Osteocyte (in vitro differentiated cells): Measurements from ENCODE around the gene CHRM2. TPM values are rescaled to one million over a fixed set of nuclear protein-coding genes. Genes with fewer than 3 reads are reported as not detected.

Source experiments
- DNase-seq: peaks from one replicate; pipeline ENCODE4 v3.0.0; 2021; ENCODE audit warnings: mixed read lengths; ENCODE audit not compliant: unreplicated experiment; ENCODE audit errors: extremely low spot score
- H3K27ac Mint-ChIP-seq: one replicate; pipeline ENCODE4 v1.8.0; 2021; ENCODE audit warnings: mild to moderate bottlenecking, mixed read lengths; ENCODE audit not compliant: unreplicated experiment
- H3K27me3 Mint-ChIP-seq: one replicate; pipeline ENCODE4 v1.8.0; 2021; ENCODE audit warnings: mixed read lengths; ENCODE audit not compliant: unreplicated experiment
- H3K36me3 Mint-ChIP-seq: one replicate; pipeline ENCODE4 v1.8.0; 2021; ENCODE audit warnings: mixed read lengths; ENCODE audit not compliant: unreplicated experiment
- H3K4me1 Mint-ChIP-seq: one replicate; pipeline ENCODE4 v1.8.0; 2021; ENCODE audit warnings: mixed read lengths; ENCODE audit not compliant: unreplicated experiment
- H3K4me3 Mint-ChIP-seq: one replicate; pipeline ENCODE4 v1.8.0; 2021; ENCODE audit warnings: mild to moderate bottlenecking, moderate library complexity, mixed read lengths; ENCODE audit not compliant: unreplicated experiment
- H3K9me3 Mint-ChIP-seq: one replicate; pipeline ENCODE4 v1.8.0; 2021; ENCODE audit warnings: mixed read lengths; ENCODE audit not compliant: unreplicated experiment
- total RNA-seq: library from RNA; stranded (reverse); gene quantifications from 2 replicates; pipeline ENCODE4 v1.2.1, GENCODE V29; 2021
- TF ChIP-seq, protein P1 (sequence below): fragments of 200-600 bp; sonication (generic); IDR thresholded peaks from 2 replicates; pipeline ENCODE4 v1.5.0; 2021; ENCODE audit warnings: antibody characterized with exemption, mild to moderate bottlenecking, moderate library complexity

CHRM2 gene
- total RNA-seq, 1 donor from 2014 or later: 30.0 TPM

DNA sequence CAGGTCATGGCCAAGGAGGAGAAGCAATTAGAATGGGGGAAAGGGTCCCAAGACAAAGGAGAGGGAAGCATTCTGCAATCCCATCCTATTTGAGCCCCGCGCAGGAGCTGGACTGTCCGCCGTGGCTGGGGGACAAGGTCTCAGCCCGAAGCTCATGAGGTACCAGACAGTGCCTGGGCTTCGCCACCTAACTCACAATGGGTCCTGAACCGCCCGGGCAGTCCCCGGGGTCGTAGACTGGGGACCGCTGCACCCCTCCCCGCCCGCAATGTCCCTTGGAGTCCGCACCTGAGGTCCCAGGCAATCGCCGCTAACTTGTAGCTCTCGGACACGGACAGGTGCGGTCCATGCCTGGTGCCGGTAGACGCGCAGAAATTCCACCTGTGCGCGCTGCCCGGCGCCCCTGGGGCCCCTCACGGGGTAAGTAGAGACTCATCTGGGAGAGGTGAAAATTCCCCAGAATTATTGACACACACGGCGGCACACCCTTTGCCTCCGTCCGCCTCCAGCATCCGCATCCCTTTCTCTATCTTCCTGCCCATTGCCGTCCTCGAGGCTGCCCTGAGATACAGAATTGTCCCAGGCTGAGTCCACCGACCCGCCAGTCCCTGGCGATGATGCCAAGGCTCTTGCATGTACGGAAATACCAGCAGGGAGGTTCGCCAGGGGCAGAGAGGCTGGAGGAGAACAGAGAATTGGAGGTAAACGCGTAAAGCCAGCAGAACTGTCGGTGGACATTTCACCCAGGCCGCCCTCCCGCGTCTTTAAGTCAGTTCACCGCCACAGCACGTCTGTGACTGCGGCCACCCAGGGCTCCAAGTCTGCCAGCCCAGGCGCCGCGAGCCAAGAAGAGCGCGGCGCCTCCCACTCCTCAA lies 1.8 kb downstream of the CHRM2 start:
- Mint-ChIP-seq H3K4me3 (peak overlapping the region; percentile 86), H3K27me3 (peaks cover 3% of the 10 kb centered on the region), H3K4me1 (peaks cover 22% of the 10 kb centered on the region), H3K36me3 (peaks cover 8% of the 10 kb centered on the region), H3K27ac (peak overlapping the region; percentile 55), H3K9me3 (no peaks in the 10 kb centered on the region)
- peak; percentile 84 for DNase-seq
- TF ChIP-seq, protein P1, sequence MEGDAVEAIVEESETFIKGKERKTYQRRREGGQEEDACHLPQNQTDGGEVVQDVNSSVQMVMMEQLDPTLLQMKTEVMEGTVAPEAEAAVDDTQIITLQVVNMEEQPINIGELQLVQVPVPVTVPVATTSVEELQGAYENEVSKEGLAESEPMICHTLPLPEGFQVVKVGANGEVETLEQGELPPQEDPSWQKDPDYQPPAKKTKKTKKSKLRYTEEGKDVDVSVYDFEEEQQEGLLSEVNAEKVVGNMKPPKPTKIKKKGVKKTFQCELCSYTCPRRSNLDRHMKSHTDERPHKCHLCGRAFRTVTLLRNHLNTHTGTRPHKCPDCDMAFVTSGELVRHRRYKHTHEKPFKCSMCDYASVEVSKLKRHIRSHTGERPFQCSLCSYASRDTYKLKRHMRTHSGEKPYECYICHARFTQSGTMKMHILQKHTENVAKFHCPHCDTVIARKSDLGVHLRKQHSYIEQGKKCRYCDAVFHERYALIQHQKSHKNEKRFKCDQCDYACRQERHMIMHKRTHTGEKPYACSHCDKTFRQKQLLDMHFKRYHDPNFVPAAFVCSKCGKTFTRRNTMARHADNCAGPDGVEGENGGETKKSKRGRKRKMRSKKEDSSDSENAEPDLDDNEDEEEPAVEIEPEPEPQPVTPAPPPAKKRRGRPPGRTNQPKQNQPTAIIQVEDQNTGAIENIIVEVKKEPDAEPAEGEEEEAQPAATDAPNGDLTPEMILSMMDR: no peak

DNA sequence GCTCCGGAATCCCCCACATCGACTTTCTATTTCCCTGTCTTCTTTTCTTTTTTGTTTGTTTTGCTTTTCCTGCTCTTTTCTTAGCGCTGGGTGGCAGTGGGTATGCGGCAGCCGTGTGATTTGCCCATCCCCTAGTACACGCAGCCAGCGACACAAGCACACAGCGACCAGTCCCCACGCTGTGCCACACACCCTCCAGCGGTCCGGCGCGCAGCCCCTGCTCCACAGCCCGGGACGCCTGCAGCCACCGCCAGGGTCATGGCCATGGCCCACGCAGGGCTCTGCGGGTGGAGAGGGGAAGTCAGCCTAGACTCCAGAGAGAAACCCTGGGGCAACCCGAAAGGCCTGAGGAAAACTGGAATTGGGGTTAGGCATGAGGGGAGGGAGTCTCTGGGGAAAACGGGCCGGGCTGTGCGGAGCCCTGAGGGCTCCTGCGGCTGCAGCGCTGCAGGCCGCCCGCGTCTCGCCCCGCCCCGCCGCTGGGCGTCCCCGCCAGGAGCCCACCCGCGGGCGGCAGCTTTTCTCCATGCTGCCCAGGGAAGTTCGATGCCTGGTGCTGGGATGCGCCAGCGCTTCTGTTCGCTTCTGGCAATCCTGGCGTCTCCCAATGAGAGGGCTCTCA lies 2.5 kb downstream of the CHRM2 start:
- peak overlapping the region; percentile 86 for H3K4me3 Mint-ChIP-seq
- peak; percentile 85 for DNase-seq
- no peaks in the 10 kb centered on the region for H3K9me3 Mint-ChIP-seq

GRCh38 chr7:136874393-136875032 lies 6.1 kb downstream of the CHRM2 start:
- H3K27ac Mint-ChIP-seq: no peak overlapping the region
- peaks cover 12% of the 10 kb centered on the region for H3K36me3 Mint-ChIP-seq
- no peaks in the 10 kb centered on the region for H3K27me3 Mint-ChIP-seq
- TF ChIP-seq, protein P1: peak; percentile 55
- no peaks in the 10 kb centered on the region for H3K9me3 Mint-ChIP-seq
- H3K4me3 Mint-ChIP-seq: no peak overlapping the region
- DNase-seq: no peak
- H3K4me1 Mint-ChIP-seq: peaks cover 30% of the 10 kb centered on the region

More for the DNA sequence above, 2.5 kb downstream of the CHRM2 start:
- H3K27ac Mint-ChIP-seq: peak overlapping the region; percentile 53
- peaks cover 10% of the 10 kb centered on the region for H3K36me3 Mint-ChIP-seq
- peaks cover 24% of the 10 kb centered on the region for H3K4me1 Mint-ChIP-seq
- TF ChIP-seq, protein P1: no peak
- peaks cover 3% of the 10 kb centered on the region for H3K27me3 Mint-ChIP-seq

GRCh38 chr7:136877509-136877908 lies 9.1 kb downstream of the CHRM2 start:
- Mint-ChIP-seq H3K4me1 (peaks cover 25% of the 10 kb centered on the region), H3K36me3 (peaks cover 15% of the 10 kb centered on the region), H3K27ac (no peak overlapping the region), H3K9me3 (no peaks in the 10 kb centered on the region), H3K4me3 (no peak overlapping the region), H3K27me3 (no peaks in the 10 kb centered on the region)
- TF ChIP-seq, protein P1: no peak
- DNase-seq: no peak

GRCh38 chr7:136877990-136878389 lies 9.5 kb downstream of the CHRM2 start:
- H3K36me3 Mint-ChIP-seq: peaks cover 15% of the 10 kb centered on the region
- peaks cover 23% of the 10 kb centered on the region for H3K4me1 Mint-ChIP-seq
- TF ChIP-seq, protein P1: no peak
- no peak overlapping the region for H3K27ac Mint-ChIP-seq
- no peaks in the 10 kb centered on the region for H3K27me3 Mint-ChIP-seq
- no peak for DNase-seq
- H3K4me3 Mint-ChIP-seq: no peak overlapping the region
- H3K9me3 Mint-ChIP-seq: no peaks in the 10 kb centered on the region
